CD4-positive, alpha-beta T cell treated with Interleukin-4 for 1 hour (primary cell): ENCODE results near the gene ZNF780A.
"Not testable (repeated sequence)": the region's sequence is repeated elsewhere in the genome, so short reads cannot be mapped to it uniquely, and the experiment has no call there.

ENCODE experiments used
- DNase-seq, 2 donors: peaks; one replicate each; pipeline ENCODE4 v3.0.0-alpha.2; 2020 to 2022

Gene ZNF780A

GRCh38 chr19:40090241-40091204 is at the start of gene ZNF780A:
TSS of gene ZNF780A (minus strand) at chr19:40090943. CDS start at chr19:40084753, 6,190 bp downstream.
- peak; percentile 73 to 78 for DNase-seq

- peak; percentile 24 to 71 for DNase-seq
Measured at GRCh38 chr19:40139533-40140287, 49.0 kb upstream of the ZNF780A start.

GRCh38 chr19:40136818-40137217 is 46.1 kb upstream of the ZNF780A start:
- DNase-seq = no peak

GRCh38 chr19:40134866-40135265 is 44.1 kb upstream of the ZNF780A start:
- no peak for DNase-seq

GRCh38 chr19:40133491-40133890 is 42.7 kb upstream of the ZNF780A start:
- DNase-seq = no peak

- DNase-seq = no peak
Measured at GRCh38 chr19:40130013-40130412, 39.3 kb upstream of the ZNF780A start.

GRCh38 chr19:40129425-40129824 is 38.7 kb upstream of the ZNF780A start:
- no peak for DNase-seq

- no peak for DNase-seq
Measured at GRCh38 chr19:40128991-40129390, 38.2 kb upstream of the ZNF780A start.

- no peak for DNase-seq
Measured at GRCh38 chr19:40119380-40119779, 28.6 kb upstream of the ZNF780A start.

GRCh38 chr19:40118638-40119037 is 27.9 kb upstream of the ZNF780A start:
- DNase-seq = not testable (repeated sequence)

GRCh38 chr19:40116075-40116474 is 25.3 kb upstream of the ZNF780A start:
- no peak for DNase-seq

- not testable (repeated sequence) for DNase-seq
Measured at GRCh38 chr19:40114119-40114518, 23.4 kb upstream of the ZNF780A start.

GRCh38 chr19:40112271-40112670 is 21.5 kb upstream of the ZNF780A start:
- DNase-seq = not testable (repeated sequence)

- DNase-seq = no peak
Measured at GRCh38 chr19:40110570-40110969, 19.8 kb upstream of the ZNF780A start.

- DNase-seq = no peak
Measured at GRCh38 chr19:40104754-40105153, 14.0 kb upstream of the ZNF780A start.

- no peak for DNase-seq
Measured at GRCh38 chr19:40103600-40103999, 12.9 kb upstream of the ZNF780A start.

- no peak for DNase-seq
Measured at GRCh38 chr19:40101813-40102212, 11.1 kb upstream of the ZNF780A start.

GRCh38 chr19:40093416-40093815 is 2.7 kb upstream of the ZNF780A start:
- no peak for DNase-seq

GRCh38 chr19:40091205-40092129 is 724 bp upstream of the ZNF780A start:
- no peak for DNase-seq

GRCh38 chr19:40089462-40089861 is 1.3 kb downstream of the ZNF780A start:
- peak in 1 of 2 donors; percentile 27 for DNase-seq

GRCh38 chr19:40088299-40089047 is 2.3 kb downstream of the ZNF780A start:
- no peak for DNase-seq

GRCh38 chr19:40084948-40085347 is 5.8 kb downstream of the ZNF780A start:
- DNase-seq = no peak
